ENCODE data around the gene DACH1. TPM values are rescaled to one million over a fixed set of nuclear protein-coding genes. Genes with fewer than 3 reads are reported as not detected.
A peak's percentile ranks its signal among the peaks of the same experiment; 100 is the strongest.

Gene DACH1
- polyA plus RNA-seq, 3 donors: 0.03 to 0.69 (median 0.26) TPM

- WGBS (ENCODE audit: insufficient coverage): no CpG with 5 or more reads among the region's 3 CpGs
- peaks cover 0 to 3% (median 0%) of the 10 kb centered on the region in 7 donors for H3K9me3 Mint-ChIP-seq
- H3K27ac Mint-ChIP-seq: no peak overlapping the region
- no peaks in the 10 kb centered on the region for H3K36me3 Mint-ChIP-seq
- peak; percentile 30 to 59 (median 43) for DNase-seq
- H3K4me1 Mint-ChIP-seq: peaks cover 9% of the 10 kb centered on the region
- Histone ChIP-seq H3K4me3 (replicated peaks in 1 of 3; ENCODE audit: low read depth in 2 of 3, low read length in 3 of 3) (peak overlapping the region in 2 of 3 experiments; percentile 19 to 49), H3K4me1 (ENCODE audit: control insufficient read depth in 1 of 2, insufficient read depth in 2 of 2, low read length in 2 of 2) (peaks cover 3 to 5% of the 10 kb centered on the region in 2 donors), H3K27ac (ENCODE audit: low read depth in 1 of 2, low read length in 2 of 2) (no peak overlapping the region), H2AFZ (ENCODE audit: insufficient read depth, low read depth, low read length, poor library complexity, severe bottlenecking) (peak overlapping the region; percentile 77), H3K9me3 (replicated peaks in 1 of 2; ENCODE audit: control insufficient read depth in 1 of 2, insufficient read depth in 1 of 2, low read length in 2 of 2) (no peaks in the 10 kb centered on the region), H3K79me2 (ENCODE audit: insufficient read depth, low read length) (no peaks in the 10 kb centered on the region), H3K36me3 (replicated peaks in 1 of 2; ENCODE audit: control insufficient read depth in 1 of 2, insufficient read depth in 2 of 2, low read length in 2 of 2) (no peaks in the 10 kb centered on the region), H4K20me1 (ENCODE audit: insufficient read depth, low read length) (no peaks in the 10 kb centered on the region), H3K9ac (ENCODE audit: insufficient read depth, low read length, poor library complexity, severe bottlenecking) (no peak overlapping the region), H3K27me3 (ENCODE audit: control insufficient read depth in 2 of 2, insufficient read depth in 2 of 2, low read length in 2 of 2) (no peaks in the 10 kb centered on the region), H3K4me2 (replicated peaks; ENCODE audit: extremely low read depth, low read length, poor library complexity, severe bottlenecking) (peak overlapping the region; percentile 62)
- H3K4me3 Mint-ChIP-seq: peak overlapping the region; percentile 18 to 32
- H3K27me3 Mint-ChIP-seq (ENCODE audit: low read depth in 3 of 3): peaks cover 0 to 4% (median 0%) of the 10 kb centered on the region in 3 donors
- peak; percentile 79 for TF ChIP-seq CTCF (IDR thresholded peaks at IDR 0.05)
- intact Hi-C loops (cut with micrococcal nuclease): no loop called here
Measured at GRCh38 chr13:71879129-71879535, 12.1 kb upstream of the DACH1 start.

- intact Hi-C loops (cut with micrococcal nuclease): no loop called here
- H3K36me3 ChIP-seq (replicated peaks in 1 of 2; ENCODE audit: control insufficient read depth in 1 of 2, insufficient read depth in 2 of 2, low read length in 2 of 2): no peaks in the 10 kb centered on the region
Measured at GRCh38 chr13:71877256-71877653, 10.3 kb upstream of the DACH1 start.

More at GRCh38 chr13:71877256-71877653, 10.3 kb upstream of the DACH1 start:
- TF ChIP-seq CTCF (IDR thresholded peaks at IDR 0.05): no peak
- Histone ChIP-seq H2AFZ (ENCODE audit: insufficient read depth, low read depth, low read length, poor library complexity, severe bottlenecking) (peak overlapping the region; percentile 2), H3K9me3 (replicated peaks in 1 of 2; ENCODE audit: control insufficient read depth in 1 of 2, insufficient read depth in 1 of 2, low read length in 2 of 2) (no peaks in the 10 kb centered on the region), H3K4me1 (ENCODE audit: control insufficient read depth in 1 of 2, insufficient read depth in 2 of 2, low read length in 2 of 2) (peaks cover 3 to 5% of the 10 kb centered on the region in 2 donors), H3K79me2 (ENCODE audit: insufficient read depth, low read length) (no peaks in the 10 kb centered on the region), H3K9ac (ENCODE audit: insufficient read depth, low read length, poor library complexity, severe bottlenecking) (no peak overlapping the region), H3K27me3 (ENCODE audit: control insufficient read depth in 2 of 2, insufficient read depth in 2 of 2, low read length in 2 of 2) (no peaks in the 10 kb centered on the region), H3K4me2 (replicated peaks; ENCODE audit: extremely low read depth, low read length, poor library complexity, severe bottlenecking) (no peak overlapping the region), H3K4me3 (replicated peaks in 1 of 3; ENCODE audit: low read depth in 2 of 3, low read length in 3 of 3) (no peak overlapping the region), H4K20me1 (ENCODE audit: insufficient read depth, low read length) (no peaks in the 10 kb centered on the region), H3K27ac (ENCODE audit: low read depth in 1 of 2, low read length in 2 of 2) (no peak overlapping the region)
- H3K36me3 Mint-ChIP-seq: no peaks in the 10 kb centered on the region
- no peaks in the 10 kb centered on the region for H3K9me3 Mint-ChIP-seq
- DNase-seq: no peak
- no peak overlapping the region for H3K27ac Mint-ChIP-seq
- H3K4me1 Mint-ChIP-seq: peaks cover 9% of the 10 kb centered on the region
- H3K27me3 Mint-ChIP-seq (ENCODE audit: low read depth in 3 of 3): peaks cover 0 to 4% (median 0%) of the 10 kb centered on the region in 3 donors
- H3K4me3 Mint-ChIP-seq: no peak overlapping the region
- WGBS (ENCODE audit: insufficient coverage): 97% methylated on average over 3 of the region's 5 CpGs

Data from CD14-positive monocyte (primary cell).